Measurements from ENCODE around the gene DGKH. TPM values are rescaled to one million over a fixed set of nuclear protein-coding genes. Genes with fewer than 3 reads are reported as not detected.

The DGKH gene
- total and polyA plus RNA-seq, 2 donors from 2014 or later, result 1.7 to 28.8 TPM

GRCh38 chr13:42071672-42072419 lies 23.4 kb downstream of the DGKH start:
- no peak overlapping the region for H3K4me3 ChIP-seq (ENCODE audit: low read length in 3 of 3)
- H3K27me3 ChIP-seq (ENCODE audit: control insufficient read depth, insufficient read depth, low read length), result no peaks in the 10 kb centered on the region
- no peak overlapping the region for H3K9ac ChIP-seq (ENCODE audit: low read length in 3 of 3)
- TF ChIP-seq CTCF (IDR thresholded peaks at IDR 0.05; ENCODE audit: borderline replicate concordance, extremely low read depth, insufficient read depth), result no peak
- intact Hi-C loops (cut with DNase I), result no loop called here
- no peak for DNase-seq
- no peaks in the 10 kb centered on the region for H3K36me3 ChIP-seq (ENCODE audit: control insufficient read depth in 2 of 3, insufficient read depth in 3 of 3, low read length in 3 of 3)
- FAIRE-seq, result no peak
- H3K4me1 ChIP-seq (ENCODE audit: control insufficient read depth in 2 of 3, insufficient read depth in 2 of 3, low read depth in 1 of 3, low read length in 3 of 3), result peaks cover 0 to 3% (median 0%) of the 10 kb centered on the region in 3 donors
- no peaks in the 10 kb centered on the region for H3K9me3 ChIP-seq (ENCODE audit: control insufficient read depth in 2 of 3, insufficient read depth in 1 of 3, low read length in 3 of 3)
- no peak overlapping the region for H3K27ac ChIP-seq (ENCODE audit: low read depth in 2 of 2, low read length in 2 of 2)

GRCh38 chr13:42073683-42074082 lies 25.2 kb downstream of the DGKH start:
- no peaks in the 10 kb centered on the region for H3K27me3 ChIP-seq (ENCODE audit: control insufficient read depth, insufficient read depth, low read length)
- H3K4me3 ChIP-seq (ENCODE audit: low read length in 3 of 3), result no peak overlapping the region
- no peak for TF ChIP-seq CTCF (IDR thresholded peaks at IDR 0.05; ENCODE audit: borderline replicate concordance, extremely low read depth, insufficient read depth)
- H3K4me1 ChIP-seq (ENCODE audit: control insufficient read depth in 2 of 3, insufficient read depth in 2 of 3, low read depth in 1 of 3, low read length in 3 of 3), result peaks cover 0 to 3% (median 0%) of the 10 kb centered on the region in 3 donors
- H3K9ac ChIP-seq (ENCODE audit: low read length in 3 of 3), result no peak overlapping the region
- FAIRE-seq, result no peak
- intact Hi-C loops (cut with DNase I), result no loop called here
- no peak overlapping the region for H3K27ac ChIP-seq (ENCODE audit: low read depth in 2 of 2, low read length in 2 of 2)
- no peak for DNase-seq
- H3K9me3 ChIP-seq (ENCODE audit: control insufficient read depth in 2 of 3, insufficient read depth in 1 of 3, low read length in 3 of 3), result no peaks in the 10 kb centered on the region
- H3K36me3 ChIP-seq (ENCODE audit: control insufficient read depth in 2 of 3, insufficient read depth in 3 of 3, low read length in 3 of 3), result no peaks in the 10 kb centered on the region

DNA sequence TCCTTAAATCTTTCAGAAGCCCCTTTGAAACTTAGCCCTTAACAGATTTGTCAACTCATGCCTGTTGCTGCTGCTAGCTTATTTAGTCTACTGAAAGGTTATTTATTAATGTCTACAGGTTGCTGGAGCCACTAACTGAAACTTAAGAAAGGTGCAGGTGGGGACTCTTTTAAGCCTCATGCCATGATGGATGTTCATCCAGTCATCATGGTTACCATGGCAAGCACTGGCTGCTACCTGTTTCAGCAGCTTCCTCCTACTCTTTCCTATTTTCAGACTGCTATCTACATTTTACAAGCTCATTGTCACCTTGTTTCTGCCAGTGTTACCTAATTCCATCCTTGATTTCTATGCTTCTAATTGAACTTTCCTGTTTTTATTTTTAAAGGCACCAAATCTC lies 27.1 kb downstream of the DGKH start:
- no peak for TF ChIP-seq CTCF (IDR thresholded peaks at IDR 0.05; ENCODE audit: borderline replicate concordance, extremely low read depth, insufficient read depth)
- Histone ChIP-seq H3K9ac (ENCODE audit: low read length in 3 of 3) (no peak overlapping the region), H3K36me3 (ENCODE audit: control insufficient read depth in 2 of 3, insufficient read depth in 3 of 3, low read length in 3 of 3) (no peaks in the 10 kb centered on the region), H3K4me3 (ENCODE audit: low read length in 3 of 3) (no peak overlapping the region), H3K4me1 (ENCODE audit: control insufficient read depth in 2 of 3, insufficient read depth in 2 of 3, low read depth in 1 of 3, low read length in 3 of 3) (peaks cover 0 to 3% (median 0%) of the 10 kb centered on the region in 3 donors), H3K27ac (ENCODE audit: low read depth in 2 of 2, low read length in 2 of 2) (no peak overlapping the region), H3K9me3 (ENCODE audit: control insufficient read depth in 2 of 3, insufficient read depth in 1 of 3, low read length in 3 of 3) (no peaks in the 10 kb centered on the region), H3K27me3 (ENCODE audit: control insufficient read depth, insufficient read depth, low read length) (no peaks in the 10 kb centered on the region)
- DNase-seq, result peak in 3 of 5 donors; percentile 18 to 46 (median 34)
- intact Hi-C loops (cut with DNase I), result no loop called here
- no peak for FAIRE-seq
